Fibroblast of the aortic adventitia (primary cell): ENCODE data around the gene FAM20C. TPM values are rescaled to one million over a fixed set of nuclear protein-coding genes. Genes with fewer than 3 reads are reported as not detected.

Experiments used
- DNase-seq: peaks from one replicate; pipeline ENCODE4 v3.0.0-alpha.2; 2010; ENCODE audit warnings: low read depth
- H3K4me3 ChIP-seq: 2 replicates; pipeline ENCODE4 v1.5.1; 2011; ENCODE audit warnings: low read depth, mild to moderate bottlenecking, control low read depth, low read length, moderate library complexity
- CTCF ChIP-seq: IDR thresholded peaks from 2 replicates; pipeline ENCODE4 v1.5.1; 2011; ENCODE audit warnings: mild to moderate bottlenecking, low read length, control low read depth, inconsistent platforms; ENCODE audit not compliant: insufficient read depth
- total RNA-seq: library from RNA; depleted of rRNA; stranded (reverse); fragments of >200 nt; gene quantifications from 2 replicates; pipeline ENCODE4 v1.2.3, GENCODE V29; 2012; ENCODE audit warnings: low replicate concordance

The FAM20C gene
- total RNA-seq, 1 donor = 55.5 TPM

DNA sequence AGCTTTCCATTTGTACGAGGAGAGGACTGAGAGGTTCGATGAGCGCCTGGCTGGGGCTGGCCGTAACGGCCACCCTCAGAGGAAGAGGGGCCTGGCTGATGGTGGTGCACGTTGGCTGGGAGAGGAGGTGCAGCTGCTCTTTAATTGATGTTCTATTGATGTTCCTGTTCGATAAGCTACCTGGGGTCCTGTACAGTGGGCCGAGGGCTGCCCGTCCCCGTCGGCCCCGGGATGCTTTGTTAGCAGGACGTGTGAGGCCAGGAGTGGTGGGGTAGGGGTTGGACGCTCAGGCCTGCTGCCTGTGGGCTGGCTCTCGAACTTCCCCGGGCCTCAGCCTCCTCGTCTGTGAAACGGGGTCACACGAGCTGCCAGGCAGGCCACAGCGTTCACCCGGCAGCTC lies 25.4 kb downstream of the FAM20C start:
- no peak for TF ChIP-seq CTCF
- H3K4me3 ChIP-seq = no peak overlapping the region
- DNase-seq = no peak

GRCh38 chr7:218316-218715 lies 25.9 kb downstream of the FAM20C start:
- no peak for TF ChIP-seq CTCF
- no peak for DNase-seq
- H3K4me3 ChIP-seq = no peak overlapping the region

GRCh38 chr7:218896-219580 lies 26.7 kb downstream of the FAM20C start:
- TF ChIP-seq CTCF = no peak
- no peak overlapping the region for H3K4me3 ChIP-seq
- no peak for DNase-seq

GRCh38 chr7:219581-220150 lies 27.3 kb downstream of the FAM20C start:
- H3K4me3 ChIP-seq = no peak overlapping the region
- peak; percentile 34 for DNase-seq
- no peak for TF ChIP-seq CTCF

- no peak for DNase-seq
- TF ChIP-seq CTCF = no peak
- H3K4me3 ChIP-seq = no peak overlapping the region
Measured at GRCh38 chr7:220151-220841, 27.9 kb downstream of the FAM20C start.

GRCh38 chr7:221978-222715 lies 29.8 kb downstream of the FAM20C start:
- TF ChIP-seq CTCF = no peak
- no peak for DNase-seq
- H3K4me3 ChIP-seq = no peak overlapping the region
